Effector memory CD8-positive, alpha-beta T cell (primary cell): ENCODE data around the gene ANKRD40.

ENCODE experiments used
- ATAC-seq: fragments of 150-1000 bp; cut with Tn5 transposase; replicated peaks from 2 replicates; pipeline ENCODE4 v1.10.0; 2021; ENCODE audit warnings: mild to moderate bottlenecking, moderate library complexity
- DNase-seq, 3 experiments: peaks; one replicate each; pipeline ENCODE4 v3.0.0; 2021
- H3K27ac Mint-ChIP-seq, 2 donors: one replicate each; pipeline ENCODE4 v1.8.0; 2022; ENCODE audit warnings: mild to moderate bottlenecking in 2 of 2, mixed read lengths in 2 of 2, moderate library complexity in 2 of 2
- H3K27me3 Mint-ChIP-seq, 2 donors: one replicate each; pipeline ENCODE4 v1.8.0; 2022; ENCODE audit warnings: mixed read lengths in 2 of 2
- H3K36me3 Mint-ChIP-seq: one replicate; pipeline ENCODE4 v1.8.0; 2022; ENCODE audit warnings: mild to moderate bottlenecking, moderate library complexity, mixed read lengths; ENCODE audit not compliant: insufficient read depth
- H3K4me1 Mint-ChIP-seq, 2 donors: one replicate each; pipeline ENCODE4 v1.8.0; 2022; ENCODE audit warnings: low read depth in 2 of 2, mixed read lengths in 2 of 2
- H3K4me3 Mint-ChIP-seq, 2 donors: one replicate each; pipeline ENCODE4 v1.8.0; 2022; ENCODE audit warnings: mild to moderate bottlenecking in 2 of 2, mixed read lengths in 2 of 2, moderate library complexity in 2 of 2
- H3K9me3 Mint-ChIP-seq, 2 donors: one replicate each; pipeline ENCODE4 v1.8.0; 2022; ENCODE audit warnings: mixed read lengths in 2 of 2
- total RNA-seq, 9 experiments: gene quantifications; one replicate each; lab custom pipeline; 2026; lab: John Stamatoyannopoulos, UW

The ANKRD40 gene, protein sequence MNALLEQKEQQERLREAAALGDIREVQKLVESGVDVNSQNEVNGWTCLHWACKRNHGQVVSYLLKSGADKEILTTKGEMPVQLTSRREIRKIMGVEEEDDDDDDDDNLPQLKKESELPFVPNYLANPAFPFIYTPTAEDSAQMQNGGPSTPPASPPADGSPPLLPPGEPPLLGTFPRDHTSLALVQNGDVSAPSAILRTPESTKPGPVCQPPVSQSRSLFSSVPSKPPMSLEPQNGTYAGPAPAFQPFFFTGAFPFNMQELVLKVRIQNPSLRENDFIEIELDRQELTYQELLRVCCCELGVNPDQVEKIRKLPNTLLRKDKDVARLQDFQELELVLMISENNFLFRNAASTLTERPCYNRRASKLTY
- 41.3 to 125 (median 69.9) reads per million in 9 experiments for total RNA-seq

DNA sequence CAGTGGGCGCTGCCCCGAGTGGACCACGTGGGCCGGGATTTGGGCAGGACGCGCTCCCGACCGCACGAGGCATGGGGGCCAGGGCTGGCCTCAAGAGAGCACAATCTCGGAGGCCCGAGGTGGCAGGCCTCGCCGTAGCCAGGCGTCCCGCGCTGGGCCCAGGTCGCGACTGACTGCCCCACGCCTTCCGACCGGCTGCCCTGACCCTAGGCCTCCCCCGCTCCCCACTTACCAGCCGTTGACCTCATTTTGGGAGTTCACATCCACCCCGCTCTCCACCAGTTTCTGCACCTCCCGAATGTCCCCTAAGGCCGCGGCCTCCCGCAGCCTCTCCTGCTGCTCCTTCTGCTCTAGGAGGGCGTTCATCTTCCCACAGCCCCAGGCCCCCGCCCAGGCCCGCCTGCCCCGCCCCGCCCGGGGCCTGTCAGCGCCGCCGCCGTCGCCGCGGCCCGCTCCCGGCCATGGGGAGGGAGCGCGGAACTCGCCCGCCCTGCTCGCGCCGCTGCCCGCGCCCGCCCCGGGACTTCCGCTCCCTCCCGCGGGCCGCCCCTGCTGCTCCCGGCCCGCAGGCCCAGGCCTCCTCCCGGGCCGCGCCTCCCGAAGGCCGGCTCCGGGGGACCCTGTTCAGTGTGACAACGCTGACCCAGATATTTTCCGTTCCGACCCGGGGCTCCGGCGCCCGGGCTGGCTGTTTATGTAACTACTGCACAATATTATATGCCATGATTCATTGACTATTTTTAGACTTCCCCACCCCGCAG, at the start of gene ANKRD40:
Gene ANKRD40 (minus strand): TSS at position 626 of the 761 bp plus-strand sequence. CDS start 260 bp downstream, at position 366.
- peaks cover 29% of the 10 kb centered on the region for H3K36me3 Mint-ChIP-seq
- H3K27me3 Mint-ChIP-seq: no peaks in the 10 kb centered on the region
- DNase-seq (peak; percentile 90 to 95 (median 91)), ATAC-seq (peak; percentile 83)
- H3K9me3 Mint-ChIP-seq: no peaks in the 10 kb centered on the region
- peak within 1 kb of the TSS; percentile 96 for H3K27ac Mint-ChIP-seq
- peaks cover 21 to 32% of the 10 kb centered on the region in 2 donors for H3K4me1 Mint-ChIP-seq
- H3K4me3 Mint-ChIP-seq: peak within 1 kb of the TSS; percentile 89 to 90

DNA sequence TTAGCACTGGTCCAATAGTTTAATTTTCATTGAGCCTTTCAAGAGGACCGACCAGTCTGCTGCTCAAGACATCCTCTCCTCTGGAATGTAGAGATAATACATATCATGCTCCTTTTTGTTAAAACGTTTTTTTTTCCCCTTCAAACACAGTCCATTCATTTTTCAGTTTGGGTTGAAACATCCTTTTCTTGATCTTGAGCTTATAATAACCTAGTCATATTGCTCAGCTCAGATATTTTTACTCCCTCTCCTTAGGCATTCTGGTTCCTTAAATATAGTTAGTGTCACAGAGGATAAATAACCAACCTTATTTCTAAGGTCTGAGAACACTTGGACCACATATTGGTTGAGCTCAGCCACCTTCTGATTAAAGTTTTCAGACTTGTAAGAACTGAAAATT, 46.8 kb upstream of the ANKRD40 start:
- ATAC-seq: no peak
- no peaks in the 10 kb centered on the region for H3K27me3 Mint-ChIP-seq
- no peak for DNase-seq
- H3K4me1 Mint-ChIP-seq: peaks cover 0 to 4% of the 10 kb centered on the region in 2 donors
- no peaks in the 10 kb centered on the region for H3K9me3 Mint-ChIP-seq
- peak overlapping the region; percentile 10 to 72 for H3K27ac Mint-ChIP-seq
- H3K36me3 Mint-ChIP-seq: peaks cover 74% of the 10 kb centered on the region
- H3K4me3 Mint-ChIP-seq: no peak overlapping the region

DNA sequence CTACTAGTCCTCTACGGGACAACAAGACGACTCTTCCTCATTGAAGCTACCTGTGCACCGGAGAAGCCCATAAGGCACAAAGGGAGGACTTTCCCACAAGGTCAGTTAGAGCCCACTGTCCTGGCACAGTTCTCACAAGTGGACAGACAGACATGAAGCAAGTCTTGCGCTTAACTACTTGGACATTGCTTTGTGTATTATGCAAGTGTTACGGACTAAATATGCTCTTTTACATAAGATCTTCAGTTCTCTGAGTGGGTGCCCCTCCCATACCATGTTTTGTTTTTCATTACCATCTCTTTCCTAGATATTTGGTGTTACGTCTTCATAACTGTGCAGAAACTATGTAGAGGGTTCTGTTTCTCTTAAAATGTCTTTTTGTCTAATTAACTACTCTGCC, 41.5 kb upstream of the ANKRD40 start:
- Mint-ChIP-seq H3K36me3 (peaks cover 100% of the 10 kb centered on the region), H3K27me3 (no peaks in the 10 kb centered on the region), H3K4me3 (no peak overlapping the region), H3K9me3 (no peaks in the 10 kb centered on the region), H3K4me1 (peaks cover 2 to 10% of the 10 kb centered on the region in 2 donors), H3K27ac (peak overlapping the region in 1 of 2 donors; percentile 60)
- DNase-seq (no peak), ATAC-seq (no peak)

DNA sequence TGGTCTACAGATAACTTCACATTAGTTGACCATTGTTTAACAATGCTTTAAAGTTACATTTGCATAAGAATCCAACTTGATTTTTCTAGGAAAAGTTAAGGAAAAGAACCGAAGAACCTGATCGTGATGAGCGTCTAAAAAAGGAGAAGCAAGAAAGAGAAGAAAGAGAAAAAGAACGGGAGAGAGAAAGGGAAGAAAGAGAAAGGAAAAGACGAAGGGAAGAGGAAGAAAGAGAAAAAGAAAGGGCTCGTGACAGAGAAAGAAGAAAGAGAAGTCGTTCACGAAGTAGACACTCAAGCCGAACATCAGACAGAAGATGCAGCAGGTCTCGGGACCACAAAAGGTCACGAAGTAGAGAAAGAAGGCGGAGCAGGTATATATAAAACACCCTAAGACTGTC, 37.9 kb upstream of the ANKRD40 start:
- peaks cover 2 to 13% of the 10 kb centered on the region in 2 donors for H3K4me1 Mint-ChIP-seq
- no peaks in the 10 kb centered on the region for H3K27me3 Mint-ChIP-seq
- ATAC-seq: no peak
- H3K27ac Mint-ChIP-seq: no peak overlapping the region
- no peaks in the 10 kb centered on the region for H3K9me3 Mint-ChIP-seq
- H3K4me3 Mint-ChIP-seq: no peak overlapping the region
- DNase-seq: no peak
- H3K36me3 Mint-ChIP-seq: peaks cover 100% of the 10 kb centered on the region

DNA sequence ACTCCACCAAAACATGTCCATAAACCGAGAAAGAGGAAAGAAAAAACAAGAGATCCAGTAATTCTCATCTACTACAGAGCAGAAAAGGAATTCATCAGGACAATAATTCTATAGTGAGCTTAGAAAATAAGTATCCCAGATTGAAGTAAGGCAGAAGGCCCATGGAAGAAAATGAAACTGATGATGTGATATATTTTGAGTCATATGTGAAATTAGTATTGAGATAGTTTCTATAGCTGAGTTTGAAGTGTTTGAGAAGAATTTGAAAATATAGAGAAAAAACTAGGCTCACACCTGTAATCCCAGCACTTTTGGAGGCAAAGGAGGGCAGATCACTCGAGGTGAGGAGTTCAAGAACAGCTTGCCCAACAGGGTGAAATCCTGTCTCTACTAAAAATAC, 31.4 kb upstream of the ANKRD40 start:
- H3K27ac Mint-ChIP-seq: peak overlapping the region; percentile 42 to 47
- H3K4me3 Mint-ChIP-seq: no peak overlapping the region
- no peak for DNase-seq
- no peaks in the 10 kb centered on the region for H3K27me3 Mint-ChIP-seq
- peaks cover 24 to 39% of the 10 kb centered on the region in 2 donors for H3K4me1 Mint-ChIP-seq
- ATAC-seq: no peak
- peaks cover 80% of the 10 kb centered on the region for H3K36me3 Mint-ChIP-seq
- H3K9me3 Mint-ChIP-seq: no peaks in the 10 kb centered on the region

DNA sequence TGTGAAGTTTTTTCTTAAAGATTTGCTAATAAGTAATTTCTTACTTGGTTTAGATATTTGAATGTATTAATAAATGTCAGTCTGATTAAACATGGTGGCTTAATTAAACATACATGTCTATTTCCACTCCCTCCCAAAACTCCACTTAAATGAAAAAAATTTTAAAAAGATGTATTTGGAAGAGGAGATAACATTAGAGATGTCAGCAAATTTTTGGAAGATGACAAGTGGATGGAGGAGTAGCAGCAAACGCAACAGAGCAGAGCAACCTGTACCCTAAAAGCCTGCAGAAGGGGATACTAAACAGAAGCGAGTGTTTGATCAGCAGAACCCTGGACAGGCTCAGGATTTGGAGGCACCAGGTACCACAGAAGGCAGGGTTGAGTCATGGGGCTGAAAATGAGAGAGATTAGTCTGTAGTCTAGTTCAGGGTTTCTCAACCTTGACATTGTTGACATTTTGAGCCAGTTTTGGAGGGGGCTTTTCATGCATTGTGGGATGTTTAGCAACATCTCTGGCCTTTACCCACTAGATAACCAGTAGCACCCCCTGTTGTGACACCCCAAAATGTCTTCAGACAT, 29.5 kb upstream of the ANKRD40 start:
- Mint-ChIP-seq H3K4me3 (peak overlapping the region in 1 of 2 donors; percentile 35), H3K27ac (peak overlapping the region; percentile 47 to 86), H3K27me3 (no peaks in the 10 kb centered on the region), H3K36me3 (peaks cover 69% of the 10 kb centered on the region), H3K9me3 (no peaks in the 10 kb centered on the region), H3K4me1 (peaks cover 30 to 42% of the 10 kb centered on the region in 2 donors)
- DNase-seq: no peak
- no peak for ATAC-seq

DNA sequence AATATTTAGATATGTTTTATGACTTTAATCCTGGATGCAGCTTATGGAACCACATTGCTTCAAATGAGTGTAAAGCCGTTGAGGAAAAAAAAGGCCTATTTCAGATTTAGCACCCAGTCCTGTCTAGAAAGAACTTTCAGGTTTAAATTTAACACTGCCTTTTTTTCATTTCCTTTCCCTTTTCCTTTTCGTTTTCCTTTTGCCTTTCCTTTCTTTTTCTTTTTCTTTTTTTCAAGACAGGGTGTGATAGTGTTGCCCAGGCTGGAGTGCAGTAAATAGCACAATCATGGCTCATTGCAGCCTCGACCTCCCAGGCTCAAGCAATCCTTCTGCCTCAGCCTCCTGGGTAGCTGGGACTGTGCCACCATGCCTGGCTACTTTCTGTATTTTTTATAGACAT, 27.6 kb upstream of the ANKRD40 start:
- Mint-ChIP-seq H3K4me1 (peaks cover 41 to 55% of the 10 kb centered on the region in 2 donors), H3K4me3 (peak overlapping the region in 1 of 2 donors; percentile 57), H3K27ac (peak overlapping the region in 1 of 2 donors; percentile 86), H3K36me3 (peaks cover 50% of the 10 kb centered on the region), H3K27me3 (no peaks in the 10 kb centered on the region), H3K9me3 (no peaks in the 10 kb centered on the region)
- ATAC-seq (no peak), DNase-seq (no peak)

DNA sequence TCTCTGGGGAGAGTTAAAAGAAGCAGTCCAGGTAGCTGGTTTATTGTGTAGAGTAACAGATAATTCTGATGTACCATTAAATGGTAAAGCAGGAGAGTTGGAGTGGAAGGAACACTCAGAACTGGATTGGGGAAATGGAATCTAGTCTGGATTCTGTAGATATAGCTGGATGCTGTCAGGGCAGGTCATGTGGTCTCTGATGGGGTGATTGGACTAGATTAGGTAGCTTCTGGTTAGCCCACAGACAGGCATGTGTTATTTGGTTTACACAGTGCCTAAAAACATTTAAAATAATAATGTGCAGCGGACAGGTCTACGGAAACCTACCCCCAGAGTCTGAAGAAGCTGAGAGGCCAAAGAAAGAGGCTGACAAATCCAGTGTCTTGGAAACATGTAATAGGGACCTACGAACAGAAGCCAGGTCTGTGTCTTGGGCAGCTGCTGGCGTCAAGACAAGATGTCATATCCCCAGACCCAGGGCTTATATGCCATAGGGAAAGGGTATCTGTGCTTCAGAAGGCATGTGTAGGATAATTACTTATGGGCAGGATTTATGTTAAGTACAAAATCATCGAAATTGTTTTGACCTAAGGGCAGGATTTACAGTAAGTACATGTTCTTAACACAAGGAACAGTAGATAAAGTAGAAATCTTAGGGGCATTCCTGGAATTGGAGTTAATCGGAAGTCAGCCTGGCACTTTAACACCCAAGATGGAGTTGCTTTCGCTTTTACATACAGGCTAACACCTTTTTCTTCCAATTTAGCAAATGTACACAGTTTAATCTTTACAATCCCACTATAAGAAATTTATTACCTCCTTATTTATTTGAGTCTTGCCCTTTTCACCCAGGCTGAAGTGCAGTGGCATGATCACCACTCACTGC, 24.1 kb upstream of the ANKRD40 start:
- Mint-ChIP-seq H3K9me3 (no peaks in the 10 kb centered on the region), H3K4me1 (peaks cover 43 to 55% of the 10 kb centered on the region in 2 donors)
- peak; percentile 64 for ATAC-seq

DNA sequence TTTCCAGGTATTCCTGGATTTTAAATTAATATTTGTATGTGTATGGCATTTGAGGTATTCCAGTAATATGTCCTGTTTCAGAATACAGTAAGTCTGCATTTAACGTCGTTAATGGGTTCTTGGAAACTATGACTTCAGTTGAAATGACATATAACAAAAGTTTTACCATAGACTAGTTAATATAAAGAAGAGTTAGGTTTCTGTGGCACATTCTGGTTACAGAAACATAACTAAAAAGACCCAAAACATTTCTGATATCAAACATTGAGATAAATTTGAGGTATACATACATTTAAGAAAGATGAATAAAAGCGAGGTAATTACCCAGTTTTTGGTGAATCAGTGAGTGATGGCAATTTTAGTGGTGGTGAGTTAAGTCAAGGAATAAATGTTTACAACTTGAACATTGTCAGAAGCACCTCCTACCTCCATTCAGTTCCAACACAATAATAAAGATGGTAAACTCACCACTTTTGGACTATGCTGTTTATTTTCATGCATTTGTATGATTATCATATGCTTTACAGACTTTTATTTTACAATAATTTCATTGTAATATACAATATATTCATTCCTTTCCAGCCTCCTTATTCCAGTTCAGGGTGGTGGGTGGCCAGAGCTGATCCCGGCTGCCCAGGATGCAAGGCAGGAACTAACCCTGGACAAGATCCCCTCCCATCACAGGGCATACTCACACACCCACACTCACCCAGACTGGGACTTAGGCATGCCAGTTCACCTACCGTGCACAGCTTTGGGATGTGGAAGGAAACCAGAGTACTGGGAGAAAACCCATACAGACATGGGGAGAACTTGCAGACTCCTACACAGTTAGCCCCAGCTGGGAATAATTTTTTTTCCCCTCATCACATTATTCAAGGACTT, 21.4 kb upstream of the ANKRD40 start:
- Mint-ChIP-seq H3K27me3 (no peaks in the 10 kb centered on the region), H3K4me3 (peak overlapping the region; percentile 53 to 58), H3K36me3 (peaks cover 26% of the 10 kb centered on the region), H3K9me3 (no peaks in the 10 kb centered on the region), H3K4me1 (peaks cover 44 to 50% of the 10 kb centered on the region in 2 donors), H3K27ac (no peak overlapping the region)
- DNase-seq (no peak), ATAC-seq (no peak)

More for the DNA sequence above, 24.1 kb upstream of the ANKRD40 start:
- peak overlapping the region; percentile 75 to 83 for H3K27ac Mint-ChIP-seq
- H3K4me3 Mint-ChIP-seq: peak overlapping the region; percentile 40 to 62
- peak in 1 of 3 experiments; percentile 9 for DNase-seq
- H3K36me3 Mint-ChIP-seq: peaks cover 21% of the 10 kb centered on the region
- no peaks in the 10 kb centered on the region for H3K27me3 Mint-ChIP-seq

DNA sequence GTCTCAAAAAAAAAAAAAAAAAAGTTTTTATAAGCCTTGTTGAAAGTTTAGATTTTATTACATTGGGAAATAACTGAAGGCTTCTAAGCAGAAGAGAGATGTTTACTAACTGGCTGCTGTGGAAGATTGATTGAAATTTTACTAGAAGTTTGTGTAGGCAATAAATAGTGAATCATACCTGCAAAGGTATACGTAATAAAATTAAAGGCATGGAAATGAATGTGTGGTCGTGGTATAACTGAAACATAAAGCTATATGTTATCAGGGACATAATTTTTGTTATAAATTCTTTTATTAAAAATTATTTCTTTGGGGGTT, 20.4 kb upstream of the ANKRD40 start:
- Mint-ChIP-seq H3K27ac (peak overlapping the region in 1 of 2 donors; percentile 73), H3K36me3 (peaks cover 29% of the 10 kb centered on the region), H3K4me3 (peak overlapping the region; percentile 53 to 56), H3K9me3 (no peaks in the 10 kb centered on the region), H3K4me1 (peaks cover 42 to 50% of the 10 kb centered on the region in 2 donors), H3K27me3 (no peaks in the 10 kb centered on the region)
- no peak for DNase-seq
- no peak for ATAC-seq

DNA sequence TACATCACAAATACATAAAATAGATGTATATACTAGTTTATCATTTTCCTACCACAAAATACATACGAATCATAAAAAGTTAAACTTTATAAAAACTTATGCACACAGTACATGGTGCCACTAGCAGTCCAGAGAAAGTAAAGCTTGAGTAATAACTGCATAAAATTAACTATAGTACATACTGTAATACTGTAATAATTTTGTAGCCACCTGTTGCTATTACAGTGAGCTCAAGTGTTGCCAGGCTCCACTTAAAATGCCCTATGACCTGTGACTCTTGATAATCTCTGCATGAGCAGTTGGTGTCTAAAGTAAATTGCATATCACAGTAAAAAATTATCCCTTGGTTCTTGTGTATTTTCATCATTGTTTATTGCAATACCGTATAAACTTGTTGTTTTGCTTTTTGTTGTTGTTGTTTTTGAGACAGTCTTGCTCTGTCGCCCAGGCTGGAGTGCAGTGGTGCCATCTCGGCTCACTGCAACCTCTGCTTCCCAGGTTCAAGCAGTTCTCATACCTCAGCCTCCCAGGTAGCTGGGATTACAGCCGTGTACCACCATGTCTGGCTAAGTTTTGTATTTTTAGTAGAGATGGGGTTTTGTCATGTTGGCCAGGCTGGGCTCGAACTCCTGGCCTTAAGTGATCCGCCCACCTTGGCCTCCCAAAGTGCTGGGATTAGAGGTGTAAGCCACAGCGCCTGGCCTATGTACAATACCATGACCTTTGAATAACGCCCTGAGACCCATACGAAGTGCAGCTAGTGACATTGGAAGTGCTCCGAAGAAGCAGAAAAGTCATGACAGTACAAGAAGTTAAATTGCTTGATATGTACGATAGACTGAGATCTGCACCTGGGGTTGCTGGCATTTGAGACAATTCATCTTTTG, 18.3 kb upstream of the ANKRD40 start:
- no peak for ATAC-seq
- peak overlapping the region; percentile 50 for H3K4me3 Mint-ChIP-seq
- H3K27me3 Mint-ChIP-seq: no peaks in the 10 kb centered on the region
- DNase-seq: no peak
- peak overlapping the region in 1 of 2 donors; percentile 73 for H3K27ac Mint-ChIP-seq
- H3K4me1 Mint-ChIP-seq: peaks cover 43 to 47% of the 10 kb centered on the region in 2 donors
- H3K9me3 Mint-ChIP-seq: no peaks in the 10 kb centered on the region
- peaks cover 31% of the 10 kb centered on the region for H3K36me3 Mint-ChIP-seq
